Kidney epithelial cell (primary cell): Measurements from ENCODE around the gene KRTAP27-1. TPM values are rescaled to one million over a fixed set of nuclear protein-coding genes. Genes with fewer than 3 reads are reported as not detected.

Experiments
- DNase-seq: peaks from one replicate; pipeline ENCODE4 v3.0.0-alpha.2; 2010; ENCODE audit warnings: low read depth
- H3K27me3 ChIP-seq: 2 replicates; pipeline ENCODE4 v1.6.0; 2011; ENCODE audit warnings: low read length; ENCODE audit not compliant: control insufficient read depth, insufficient read depth
- H3K36me3 ChIP-seq: 2 replicates; pipeline ENCODE4 v1.5.1; 2011; ENCODE audit warnings: low read length; ENCODE audit not compliant: control insufficient read depth, insufficient read depth
- H3K4me3 ChIP-seq: 2 replicates; pipeline ENCODE4 v1.5.1; 2011; ENCODE audit warnings: low read depth, mild to moderate bottlenecking, control low read depth, low read length
- total RNA-seq: library from RNA; depleted of rRNA; stranded (reverse); fragments of >200 nt; gene quantifications from 2 replicates; pipeline ENCODE4 v1.2.3, GENCODE V29; 2015
- TF ChIP-seq, protein P1 (sequence below): IDR thresholded peaks from 2 replicates; pipeline ENCODE4 v1.5.1; 2011; ENCODE audit warnings: mild to moderate bottlenecking, moderate library complexity, low read length, control low read depth, inconsistent platforms; ENCODE audit not compliant: insufficient read depth, poor library complexity, severe bottlenecking

Gene KRTAP27-1
- total RNA-seq, 1 donor from 2014 or later = not detected

DNA sequence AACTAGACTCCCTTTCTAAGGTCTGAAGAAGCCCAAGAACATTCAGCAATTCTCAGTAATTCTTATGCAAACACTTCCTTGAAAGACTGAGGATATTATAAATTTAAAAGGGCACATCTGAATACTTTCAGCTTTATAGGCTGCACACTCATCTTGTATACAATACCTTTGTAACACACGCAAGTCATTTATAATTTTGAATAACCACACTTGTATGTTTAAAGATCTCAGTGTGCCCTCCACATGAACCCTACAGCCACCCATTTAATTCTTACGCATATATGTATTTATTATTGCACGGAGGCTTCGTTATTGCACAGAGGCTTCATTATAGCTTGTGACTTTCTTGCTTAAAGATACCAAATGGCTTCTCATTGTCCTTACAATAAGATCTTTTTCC, 1.2 kb upstream of the KRTAP27-1 start:
- TF ChIP-seq, protein P1, sequence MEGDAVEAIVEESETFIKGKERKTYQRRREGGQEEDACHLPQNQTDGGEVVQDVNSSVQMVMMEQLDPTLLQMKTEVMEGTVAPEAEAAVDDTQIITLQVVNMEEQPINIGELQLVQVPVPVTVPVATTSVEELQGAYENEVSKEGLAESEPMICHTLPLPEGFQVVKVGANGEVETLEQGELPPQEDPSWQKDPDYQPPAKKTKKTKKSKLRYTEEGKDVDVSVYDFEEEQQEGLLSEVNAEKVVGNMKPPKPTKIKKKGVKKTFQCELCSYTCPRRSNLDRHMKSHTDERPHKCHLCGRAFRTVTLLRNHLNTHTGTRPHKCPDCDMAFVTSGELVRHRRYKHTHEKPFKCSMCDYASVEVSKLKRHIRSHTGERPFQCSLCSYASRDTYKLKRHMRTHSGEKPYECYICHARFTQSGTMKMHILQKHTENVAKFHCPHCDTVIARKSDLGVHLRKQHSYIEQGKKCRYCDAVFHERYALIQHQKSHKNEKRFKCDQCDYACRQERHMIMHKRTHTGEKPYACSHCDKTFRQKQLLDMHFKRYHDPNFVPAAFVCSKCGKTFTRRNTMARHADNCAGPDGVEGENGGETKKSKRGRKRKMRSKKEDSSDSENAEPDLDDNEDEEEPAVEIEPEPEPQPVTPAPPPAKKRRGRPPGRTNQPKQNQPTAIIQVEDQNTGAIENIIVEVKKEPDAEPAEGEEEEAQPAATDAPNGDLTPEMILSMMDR = no peak
- H3K4me3 ChIP-seq = no peak overlapping the region
- no peaks in the 10 kb centered on the region for H3K36me3 ChIP-seq
- H3K27me3 ChIP-seq = no peaks in the 10 kb centered on the region
- no peak for DNase-seq

DNA sequence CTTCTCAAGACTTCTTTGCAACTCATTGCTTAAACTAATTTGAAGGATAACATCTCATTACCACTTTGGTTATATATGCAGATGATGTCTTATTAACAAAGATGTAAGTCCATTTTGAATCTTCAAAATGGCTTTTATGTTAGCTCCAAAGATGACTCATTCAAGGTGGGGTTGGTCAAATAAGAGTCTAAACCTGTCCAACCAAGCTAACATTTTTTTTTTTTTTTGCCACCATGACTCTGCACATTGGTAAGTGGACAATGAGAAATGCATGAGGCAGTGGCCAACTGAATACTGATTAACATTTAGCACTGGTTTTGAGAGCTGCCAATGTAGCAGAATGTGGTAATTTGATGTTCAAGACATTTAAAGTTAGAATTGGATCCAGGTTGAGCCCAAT, 278 bp upstream of the KRTAP27-1 start:
- H3K27me3 ChIP-seq = no peaks in the 10 kb centered on the region
- no peak overlapping the region for H3K4me3 ChIP-seq
- H3K36me3 ChIP-seq = no peaks in the 10 kb centered on the region
- no peak for DNase-seq
- TF ChIP-seq, protein P1 = no peak

DNA sequence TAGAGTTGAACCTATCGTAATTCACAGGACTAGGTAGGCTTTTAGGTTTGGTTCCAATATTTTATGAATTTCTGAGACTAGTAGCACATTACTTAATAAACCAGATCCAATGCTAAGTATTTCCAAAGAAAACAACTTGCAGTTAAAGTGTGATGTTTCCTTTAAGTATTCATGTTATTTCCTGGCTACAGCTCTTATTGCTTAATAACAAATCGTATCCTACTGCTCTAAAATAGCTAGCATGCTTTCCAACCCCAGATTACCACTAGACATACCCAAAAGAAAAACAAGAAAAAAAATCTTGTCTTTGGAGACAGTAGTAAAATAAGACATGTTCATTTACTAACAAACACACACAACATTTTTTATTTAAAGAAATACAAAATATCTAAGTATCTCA, 898 bp downstream of the KRTAP27-1 start:
- no peak overlapping the region for H3K4me3 ChIP-seq
- no peak for DNase-seq
- H3K27me3 ChIP-seq = no peaks in the 10 kb centered on the region
- TF ChIP-seq, protein P1 = no peak
- no peaks in the 10 kb centered on the region for H3K36me3 ChIP-seq

DNA sequence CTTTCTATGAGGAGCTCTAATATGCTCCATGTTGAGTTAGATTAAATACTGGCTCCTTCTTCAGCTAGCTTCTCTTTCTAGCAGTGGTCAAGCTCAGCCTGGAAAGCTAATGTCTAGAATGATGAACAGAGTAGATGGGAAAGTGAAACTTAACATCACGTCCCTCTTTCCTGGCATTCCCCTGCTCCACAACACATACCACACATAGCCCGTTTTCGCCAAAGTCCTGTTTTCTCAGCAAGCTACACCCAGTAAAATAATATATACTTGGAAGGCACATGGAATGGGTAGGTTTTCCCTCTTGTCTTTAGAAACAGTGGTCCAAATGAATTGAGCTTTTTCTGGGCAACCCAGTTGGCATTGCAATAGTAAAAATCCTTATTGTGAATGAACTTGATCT, 3.8 kb downstream of the KRTAP27-1 start:
- H3K4me3 ChIP-seq = no peak overlapping the region
- no peaks in the 10 kb centered on the region for H3K36me3 ChIP-seq
- no peak for DNase-seq
- no peaks in the 10 kb centered on the region for H3K27me3 ChIP-seq
- TF ChIP-seq, protein P1 = no peak

DNA sequence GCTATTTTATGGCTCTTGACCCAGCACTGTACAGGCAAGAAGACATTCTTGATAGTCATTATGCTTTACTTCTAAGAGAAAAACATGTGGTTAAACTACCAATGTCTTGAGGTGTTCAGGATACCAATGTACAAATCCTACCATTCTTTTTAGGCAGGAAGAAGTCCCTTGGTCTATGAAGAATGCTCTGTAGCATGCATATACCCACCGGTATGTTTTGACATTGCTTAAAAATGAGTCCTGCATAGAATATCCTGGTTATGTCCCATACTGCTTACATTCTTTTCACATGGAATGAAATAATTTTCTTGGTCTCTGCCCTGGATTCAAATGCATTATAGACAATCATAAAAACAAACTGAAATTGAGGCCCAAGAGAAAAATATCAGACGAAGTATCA, 4.8 kb downstream of the KRTAP27-1 start:
- Histone ChIP-seq H3K4me3 (no peak overlapping the region), H3K27me3 (no peaks in the 10 kb centered on the region), H3K36me3 (no peaks in the 10 kb centered on the region)
- DNase-seq = no peak
- TF ChIP-seq, protein P1 = no peak

DNA sequence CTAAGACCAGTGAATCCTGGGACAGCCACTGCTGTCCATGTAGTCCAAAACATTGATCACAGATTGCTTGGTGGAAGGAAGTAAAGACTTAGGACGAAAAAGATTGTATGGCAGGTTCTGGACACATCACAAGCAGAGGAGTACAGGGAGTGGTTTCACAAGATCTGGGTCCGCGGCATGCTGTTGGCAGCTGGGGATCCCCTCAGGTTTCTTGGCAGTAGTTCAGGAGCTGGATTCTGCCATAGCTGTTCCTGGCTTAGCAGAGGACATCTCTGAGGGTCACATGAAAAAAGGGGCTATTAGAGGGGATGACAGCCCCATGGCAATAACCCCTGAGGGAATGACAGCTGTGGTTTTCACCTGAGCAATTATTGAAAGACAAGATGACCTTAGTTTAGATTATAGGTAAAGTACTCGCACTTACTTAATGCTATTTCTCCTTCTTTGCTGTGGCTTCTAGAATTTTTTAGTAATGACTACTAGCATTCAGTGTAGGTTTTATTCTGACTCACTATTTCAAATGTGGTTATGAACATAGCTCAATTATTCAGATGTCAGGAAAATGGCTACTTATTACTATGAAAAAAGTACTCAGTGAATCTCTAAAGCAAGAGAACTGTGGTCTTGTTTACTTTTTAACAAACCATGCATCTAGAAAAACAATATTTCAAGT, 8.2 kb downstream of the KRTAP27-1 start:
- Histone ChIP-seq H3K4me3 (no peak overlapping the region), H3K27me3 (no peaks in the 10 kb centered on the region), H3K36me3 (no peaks in the 10 kb centered on the region)
- no peak for DNase-seq
- TF ChIP-seq, protein P1 = no peak
